Stimulated activated CD8-positive, alpha-beta memory T cell treated with anti-CD3 and anti-CD28 coated beads, Interleukin-15, amount 100 ng/mL, for 1 hour (primary cell): ENCODE results near the gene KARS1.
"Not testable (repeated sequence)": the region's sequence is repeated elsewhere in the genome, so short reads cannot be mapped to it uniquely, and the experiment has no call there.

Source experiments
- DNase-seq: peaks from one replicate; pipeline ENCODE4 v3.0.0-alpha.2; 2020; ENCODE audit warnings: low read depth

KARS1 gene

GRCh38 chr16:75624921-75625334 lies 22.5 kb downstream of the KARS1 start:
- no peak for DNase-seq

- DNase-seq = peak; percentile 95
Observed at GRCh38 chr16:75622761-75623605, 24.5 kb downstream of the KARS1 start, which contains the start of gene ADAT1. TSS of gene ADAT1 (minus strand) at chr16:75623281. CDS start at chr16:75620799, 2,482 bp downstream.

GRCh38 chr16:75621170-75621477 lies 26.3 kb downstream of the KARS1 start:
- no peak for DNase-seq

- DNase-seq = no peak
Observed at GRCh38 chr16:75620326-75621169, 26.9 kb downstream of the KARS1 start.

GRCh38 chr16:75618780-75619179 lies 28.7 kb downstream of the KARS1 start:
- no peak for DNase-seq

GRCh38 chr16:75617121-75617520 lies 30.3 kb downstream of the KARS1 start:
- no peak for DNase-seq

GRCh38 chr16:75616521-75617010 lies 30.9 kb downstream of the KARS1 start:
- no peak for DNase-seq

- no peak for DNase-seq
Observed at GRCh38 chr16:75615619-75616018, 31.8 kb downstream of the KARS1 start.

- DNase-seq = no peak
Observed at GRCh38 chr16:75614066-75614897, 33.2 kb downstream of the KARS1 start.

- DNase-seq = no peak
Observed at GRCh38 chr16:75606507-75606906, 41.0 kb downstream of the KARS1 start.

- DNase-seq = no peak
Observed at GRCh38 chr16:75603241-75603640, 44.2 kb downstream of the KARS1 start.

- no peak for DNase-seq
Observed at GRCh38 chr16:75599452-75600277, 47.8 kb downstream of the KARS1 start.

GRCh38 chr16:75593825-75594820 lies 53.3 kb downstream of the KARS1 start:
- no peak for DNase-seq

GRCh38 chr16:75593308-75593707 lies 54.2 kb downstream of the KARS1 start:
- DNase-seq = no peak

- DNase-seq = not testable (repeated sequence)
Observed at GRCh38 chr16:75591927-75592326, 55.5 kb downstream of the KARS1 start.

- no peak for DNase-seq
Observed at GRCh38 chr16:75590920-75591843, 56.3 kb downstream of the KARS1 start.

- no peak for DNase-seq
Observed at GRCh38 chr16:75589306-75589705, 58.2 kb downstream of the KARS1 start.

GRCh38 chr16:75588716-75589115 lies 58.7 kb downstream of the KARS1 start:
- no peak for DNase-seq

GRCh38 chr16:75584108-75584507 lies 63.4 kb downstream of the KARS1 start:
- no peak for DNase-seq
